Forelimb muscle (tissue), 1 donor: ENCODE measurements around the gene CCDC171. TPM values are rescaled to one million over a fixed set of nuclear protein-coding genes. Genes with fewer than 3 reads are reported as not detected.
"Not testable (repeated sequence)": the region's sequence is repeated elsewhere in the genome, so short reads cannot be mapped to it uniquely, and the experiment has no call there.

Experiments used
- DNase-seq: peaks from one replicate; pipeline ENCODE4 v3.0.0-alpha.2; 2013; ENCODE audit warnings: low read depth
- polyA plus RNA-seq: library from polyadenylated mRNA; unstranded; fragments of 120-200 nt; gene quantifications from one replicate; pipeline ENCODE4 v1.2.1, GENCODE V29; 2013; ENCODE audit not compliant: insufficient read length

Gene CCDC171
- polyA plus RNA-seq, 1 donor, result 2.1 TPM

DNA sequence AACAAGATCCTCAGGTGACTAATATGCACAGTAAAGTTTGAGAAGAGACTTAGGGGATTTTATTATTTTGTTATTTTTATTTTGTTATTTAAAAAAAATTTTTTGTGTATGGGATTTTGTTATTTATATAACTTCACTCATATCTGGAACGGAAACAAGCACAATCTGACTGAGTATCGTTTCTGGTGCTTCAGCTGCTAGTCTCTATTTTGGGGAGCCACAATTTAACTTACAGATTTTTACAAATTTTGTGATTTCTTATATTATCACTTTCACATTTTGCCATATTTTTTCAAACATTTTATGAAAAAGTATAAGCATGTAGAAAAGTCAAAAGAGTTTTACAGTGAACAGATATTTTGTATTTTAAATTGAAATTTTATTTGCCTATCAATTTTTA, 208.7 kb downstream of the CCDC171 start:
- DNase-seq, result no peak

DNA sequence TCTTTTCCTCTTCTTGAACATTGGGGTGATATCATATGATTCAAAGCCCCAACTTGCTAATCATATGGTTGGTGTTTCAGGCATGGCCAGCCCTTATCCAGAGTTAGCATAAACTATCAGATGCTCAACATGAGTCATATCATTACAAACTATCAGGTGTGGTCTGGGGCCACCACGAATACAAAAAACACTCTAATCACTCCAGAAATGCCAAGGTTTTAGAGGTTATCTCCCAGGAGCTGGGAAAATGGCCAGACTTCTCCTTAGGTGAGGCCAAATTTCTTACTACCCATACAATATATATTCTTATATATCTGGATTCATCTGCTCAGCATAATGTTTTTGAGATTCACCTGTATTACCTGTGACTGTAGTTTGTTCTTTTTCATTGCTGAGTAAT, 210.5 kb downstream of the CCDC171 start:
- no peak for DNase-seq

DNA sequence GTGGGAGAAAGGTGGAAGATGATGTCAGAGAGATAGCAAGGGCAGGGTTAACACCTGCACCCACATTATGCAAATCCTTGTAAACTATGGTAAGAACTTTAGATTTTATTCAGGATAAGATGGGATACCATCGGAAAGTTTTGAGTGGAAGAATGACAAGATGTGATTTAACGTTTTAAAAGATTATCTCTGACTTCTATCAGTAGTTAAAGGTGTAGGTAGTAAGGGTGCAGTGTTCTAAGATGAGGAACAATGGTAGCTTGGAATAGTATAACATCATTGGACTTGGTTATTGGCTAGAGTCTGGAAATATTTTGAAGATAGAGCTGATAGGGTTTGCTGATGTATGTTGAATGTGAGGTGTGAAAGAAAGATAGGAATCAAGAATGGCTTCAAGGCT, 211.3 kb downstream of the CCDC171 start:
- DNase-seq, result no peak

DNA sequence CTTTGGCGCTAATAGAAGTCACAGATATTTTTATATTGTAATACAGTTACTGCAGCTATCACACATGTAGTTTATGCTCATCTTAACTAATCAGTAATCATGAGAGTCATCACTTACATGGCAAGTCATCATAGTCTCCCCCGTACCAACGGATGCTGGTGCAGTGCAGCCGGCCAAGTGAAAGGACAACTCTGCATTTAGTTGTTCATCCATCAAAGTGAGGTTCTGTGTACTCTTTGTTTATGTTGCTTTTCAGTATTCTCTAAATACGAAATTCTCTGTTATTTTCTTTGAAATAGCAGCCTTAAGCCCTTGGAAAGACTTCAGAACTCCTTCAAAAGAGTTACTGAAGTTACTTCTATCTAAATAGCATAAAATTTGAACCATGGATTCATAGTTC, 216.7 kb downstream of the CCDC171 start:
- DNase-seq, result no peak

DNA sequence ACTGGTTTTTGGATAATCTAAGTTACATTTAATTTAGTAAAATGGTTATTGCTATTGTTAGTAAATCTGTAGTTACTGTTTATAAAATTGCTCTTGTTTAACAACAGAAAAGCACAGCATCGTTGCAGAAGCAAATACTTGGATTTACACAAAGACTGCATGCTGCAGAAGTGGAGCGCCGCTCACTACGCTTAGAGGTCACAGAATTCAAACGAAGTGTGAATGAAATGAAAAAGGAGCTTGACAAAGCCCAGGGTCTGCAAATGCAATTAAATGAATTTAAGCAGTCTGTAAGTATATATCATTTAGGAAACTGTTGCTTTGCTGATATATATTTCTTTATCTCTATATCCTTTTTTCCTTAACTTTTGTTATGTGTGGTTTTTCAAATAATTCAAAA, 226.0 kb downstream of the CCDC171 start:
- DNase-seq, result no peak

DNA sequence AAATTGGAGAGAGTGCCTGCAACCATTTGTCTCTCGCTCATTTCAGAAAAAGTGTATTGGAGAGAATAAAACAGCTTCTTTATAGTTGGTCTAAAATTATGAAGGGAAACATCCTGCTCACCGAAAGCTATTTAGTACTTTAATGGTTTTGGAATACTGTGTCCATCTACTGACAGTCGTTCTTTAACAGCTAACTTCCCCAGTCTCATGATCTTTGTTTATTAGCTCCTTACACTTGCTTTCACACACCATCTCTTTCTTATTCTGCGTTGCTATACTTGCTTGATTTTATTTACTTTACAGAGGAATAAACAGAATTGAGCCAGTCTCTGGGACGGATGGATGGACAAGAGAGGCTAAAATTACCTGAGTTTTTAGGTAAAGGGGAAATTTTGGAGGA, 229.3 kb downstream of the CCDC171 start:
- DNase-seq, result no peak

DNA sequence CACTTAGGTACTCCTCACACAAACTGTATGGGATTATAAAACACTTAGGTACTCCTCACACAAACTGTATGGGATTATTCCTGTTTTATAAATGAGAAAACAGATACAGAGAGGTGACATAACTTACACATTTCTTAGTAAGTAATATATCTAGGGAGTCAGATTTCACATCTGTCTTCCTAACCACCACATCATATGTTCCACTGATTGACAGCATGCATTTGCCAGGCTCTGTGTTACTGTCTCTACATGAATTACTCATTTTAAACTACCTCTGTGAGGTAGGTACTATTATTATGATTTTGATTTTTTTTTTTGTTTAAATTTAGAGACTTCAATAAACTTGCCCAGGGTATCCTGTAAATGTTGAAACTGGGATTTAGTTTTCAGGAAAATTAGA, 232.7 kb downstream of the CCDC171 start:
- DNase-seq, result no peak

DNA sequence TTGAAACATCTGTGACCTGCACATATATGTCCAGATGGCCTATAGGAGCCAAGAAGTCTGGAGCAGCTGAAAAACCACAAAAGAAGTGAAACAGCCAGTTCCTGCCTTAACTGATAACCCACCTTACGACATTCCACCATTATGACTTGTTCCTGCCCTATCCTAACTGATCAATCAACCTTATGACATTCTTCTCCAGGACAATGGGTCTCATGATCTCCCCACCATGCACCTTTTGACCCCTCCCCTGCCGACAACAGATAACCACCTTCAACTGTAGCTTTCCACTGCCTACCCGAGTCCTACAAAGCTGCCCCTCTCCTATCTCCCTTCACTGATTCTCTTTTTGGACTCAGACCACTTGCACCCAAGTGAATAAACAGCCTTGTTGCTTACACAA, 233.8 kb downstream of the CCDC171 start:
- DNase-seq, result no peak

DNA sequence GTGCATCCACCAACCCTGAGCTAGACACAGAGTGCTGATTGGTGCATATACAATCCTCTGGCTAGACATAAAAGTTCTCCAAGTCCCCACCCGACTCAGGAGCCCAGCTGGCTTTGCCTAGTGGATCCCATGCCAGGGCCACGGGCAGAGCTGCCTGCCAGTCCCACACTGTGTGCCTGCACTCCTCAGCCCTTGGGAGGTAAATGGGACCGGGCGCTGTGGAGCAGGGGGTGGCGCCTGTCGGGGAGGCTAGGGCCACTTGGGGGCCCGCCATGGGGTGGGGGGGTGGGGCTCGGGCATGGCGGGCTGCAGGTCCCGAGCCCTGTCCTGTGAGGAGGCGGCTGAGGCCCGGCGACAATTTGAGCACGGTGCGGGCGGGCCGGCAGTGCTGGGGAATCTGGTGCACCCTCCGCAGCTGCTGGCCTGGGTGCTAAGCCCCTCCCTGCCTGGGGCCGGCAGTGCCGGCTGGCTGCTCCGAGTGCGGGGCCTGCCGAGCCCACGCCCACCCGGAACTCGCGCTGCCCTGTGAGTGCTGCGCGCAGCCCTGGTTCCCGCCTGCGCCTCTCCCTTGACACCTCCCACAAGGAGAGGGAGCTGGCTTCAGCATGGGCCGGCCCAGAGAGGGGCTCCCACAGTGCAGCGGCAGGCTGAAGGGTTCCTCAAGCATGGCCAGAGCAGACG, 257.5 kb downstream of the CCDC171 start:
- DNase-seq, result not testable (repeated sequence)

DNA sequence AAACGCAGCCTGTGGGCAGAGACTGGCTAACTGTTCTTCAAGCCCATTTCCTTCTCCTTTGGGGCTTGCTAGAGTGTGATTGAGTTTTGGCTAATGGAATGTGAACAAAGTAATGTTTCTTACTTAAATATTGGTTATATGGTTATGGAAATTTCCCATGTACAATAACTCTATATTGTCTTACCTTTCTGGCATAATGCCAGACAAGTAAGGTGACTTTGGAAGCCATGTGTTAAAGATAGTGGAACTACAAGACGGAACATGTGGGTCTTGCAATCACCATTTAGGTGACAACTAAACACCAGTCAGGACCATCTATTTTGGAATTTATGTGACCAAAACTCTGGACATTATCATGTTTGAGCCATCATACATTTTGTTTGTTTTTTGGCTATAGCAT, 260.2 kb downstream of the CCDC171 start:
- DNase-seq, result no peak

DNA sequence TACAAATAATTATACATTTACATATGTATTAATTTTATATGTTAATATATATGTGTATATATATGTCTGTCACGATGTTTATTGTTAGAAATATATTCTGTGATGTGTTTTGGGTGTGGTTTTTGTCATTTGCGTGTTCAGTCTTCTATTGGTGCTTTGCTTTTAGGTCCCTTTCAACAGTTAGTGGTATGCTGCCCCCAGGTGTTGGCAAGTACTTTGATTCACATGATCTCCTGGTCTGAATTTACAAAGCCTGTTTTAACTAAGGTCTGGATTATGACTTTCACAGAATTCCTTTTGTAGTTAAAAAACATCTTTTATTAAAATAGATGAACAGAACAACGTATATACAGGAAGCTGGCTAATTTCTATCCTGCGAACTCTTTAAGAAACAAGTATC, 271.5 kb downstream of the CCDC171 start:
- DNase-seq, result no peak

DNA sequence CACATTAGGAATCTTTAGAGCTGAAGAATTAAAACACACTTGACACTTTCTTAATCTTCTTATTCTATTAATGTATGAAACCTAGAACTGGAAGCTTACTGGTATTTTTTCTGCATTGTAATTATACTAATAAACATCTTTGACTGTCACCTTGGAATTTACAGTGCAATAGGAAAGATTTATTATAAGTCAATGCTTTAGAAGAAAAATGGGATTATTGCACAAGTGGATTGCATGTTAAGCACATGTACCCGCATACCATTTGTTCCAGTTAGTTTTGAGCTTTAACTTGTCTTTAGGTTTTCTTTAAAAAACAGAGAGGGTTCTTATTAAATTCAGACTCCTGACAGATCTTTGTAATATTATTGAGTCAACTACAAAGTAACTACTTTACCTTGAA, 278.5 kb downstream of the CCDC171 start:
- no peak for DNase-seq

DNA sequence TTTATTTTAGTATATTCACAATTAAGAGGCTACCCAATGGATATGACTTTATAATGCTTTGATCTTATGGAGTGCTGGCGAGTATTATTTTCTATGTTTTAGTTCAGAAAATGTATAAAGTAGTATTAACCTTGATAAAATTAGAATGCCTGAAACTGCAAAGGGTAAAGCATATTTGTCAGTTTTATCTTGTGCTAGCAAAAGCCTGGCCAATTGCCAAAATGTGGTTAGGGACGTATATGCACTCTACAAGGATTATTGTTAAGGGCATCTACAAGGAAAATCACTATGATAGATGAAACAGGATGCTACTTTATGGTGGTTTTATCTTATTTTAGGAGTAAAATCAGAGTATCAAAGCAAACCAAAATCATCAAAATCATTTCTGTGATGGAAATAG, 281.7 kb downstream of the CCDC171 start:
- DNase-seq, result no peak

DNA sequence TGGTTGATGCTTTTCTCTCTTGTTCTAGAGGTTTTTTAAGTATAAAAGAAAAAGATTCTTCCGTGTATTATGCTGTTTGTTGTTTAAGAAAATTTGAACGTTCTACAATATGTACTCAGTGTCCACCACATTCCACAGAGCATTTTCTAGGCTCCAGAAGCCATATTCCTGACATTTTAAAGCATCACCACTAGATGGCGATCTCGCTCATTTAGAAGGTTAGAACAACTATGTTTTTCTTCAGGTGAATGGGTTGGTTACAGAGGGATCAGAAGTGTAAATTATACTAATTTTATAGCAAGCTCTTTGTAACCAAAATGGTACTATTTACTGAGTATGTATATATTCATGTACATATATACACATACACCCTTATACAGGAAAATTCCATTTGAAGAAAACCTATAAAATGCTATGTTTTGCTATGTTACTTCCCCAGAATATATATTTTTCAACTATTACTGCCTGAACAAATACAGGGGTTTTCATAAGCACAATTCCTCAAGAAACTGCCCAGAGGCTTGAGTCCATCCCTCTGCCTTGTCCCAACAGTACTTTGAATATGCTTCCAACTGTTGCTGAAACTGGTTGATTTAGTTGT, 284.3 kb downstream of the CCDC171 start:
- DNase-seq, result peak; percentile 20

DNA sequence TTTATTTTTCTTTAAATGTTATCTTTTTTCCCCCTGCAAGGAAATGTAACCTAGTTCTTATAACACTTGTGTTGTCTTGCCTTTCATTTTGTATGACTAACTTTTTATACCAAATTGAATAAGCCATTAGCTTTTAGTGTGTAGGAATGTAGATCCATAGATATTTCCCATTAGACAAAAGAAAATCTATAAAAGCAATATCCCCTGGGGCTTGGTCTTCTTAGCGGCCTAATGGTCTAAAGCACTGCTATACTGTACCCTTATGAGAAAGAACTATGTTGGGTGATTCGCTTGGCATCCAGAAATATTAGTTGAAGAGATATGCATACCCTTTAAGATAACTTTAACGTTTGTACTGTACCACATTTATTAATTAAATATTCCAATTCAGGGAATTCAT, 289.2 kb downstream of the CCDC171 start:
- no peak for DNase-seq

DNA sequence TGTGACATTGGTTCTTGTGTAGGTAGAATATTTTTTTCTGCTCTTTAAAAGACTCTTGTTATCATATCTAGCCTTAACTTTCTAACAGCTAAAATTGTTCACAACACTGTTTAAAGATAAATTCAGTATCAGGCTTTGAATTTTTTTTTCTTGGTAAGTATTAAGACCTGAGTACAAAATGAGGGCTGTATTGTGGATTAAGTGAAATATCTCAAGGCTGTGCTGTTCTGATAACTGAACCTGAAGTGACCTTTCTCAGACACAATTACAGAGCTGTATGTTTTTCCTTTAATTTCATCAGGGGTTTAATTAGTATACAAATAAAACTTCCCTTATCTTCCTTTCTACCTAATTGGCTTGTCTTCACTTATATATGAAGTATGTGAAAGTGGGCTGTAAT, 290.5 kb downstream of the CCDC171 start:
- DNase-seq, result no peak

DNA sequence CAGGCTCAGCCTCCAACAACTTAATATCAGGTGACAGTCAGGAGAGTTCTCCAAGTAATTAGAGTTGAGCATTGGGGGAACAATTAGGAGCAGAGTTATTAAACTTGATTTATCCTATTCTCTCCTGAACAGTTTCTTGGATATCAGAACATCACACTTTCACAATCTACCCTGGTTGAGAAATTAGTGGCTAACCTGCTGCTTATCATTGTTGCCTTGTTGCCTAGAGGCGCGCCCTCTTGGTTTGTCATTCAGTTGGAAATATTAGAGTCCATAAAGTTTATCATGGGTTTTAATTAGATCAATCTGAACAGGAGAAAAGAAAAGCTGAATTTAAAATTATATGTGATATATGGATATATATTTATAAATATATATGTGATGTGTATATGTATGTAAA, 291.1 kb downstream of the CCDC171 start:
- DNase-seq, result no peak

DNA sequence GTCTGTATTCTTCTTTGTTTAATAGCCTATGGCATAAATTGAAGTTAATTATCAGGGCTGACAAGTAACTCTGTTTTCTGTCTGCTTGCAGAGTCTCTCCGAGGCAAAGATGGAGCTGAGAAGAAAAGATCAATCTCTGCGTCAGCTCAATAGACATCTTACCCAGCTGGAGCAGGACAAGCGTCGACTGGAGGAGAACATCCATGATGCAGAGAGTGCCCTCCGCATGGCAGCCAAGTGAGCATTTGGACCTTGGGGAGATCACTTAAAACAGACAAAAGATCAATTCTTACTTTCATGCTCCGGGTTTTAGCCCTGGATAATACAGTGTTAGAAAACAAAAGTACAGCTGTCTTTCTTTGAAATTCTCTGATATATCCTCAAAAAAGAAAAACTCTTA, 293.8 kb downstream of the CCDC171 start:
- DNase-seq, result no peak

DNA sequence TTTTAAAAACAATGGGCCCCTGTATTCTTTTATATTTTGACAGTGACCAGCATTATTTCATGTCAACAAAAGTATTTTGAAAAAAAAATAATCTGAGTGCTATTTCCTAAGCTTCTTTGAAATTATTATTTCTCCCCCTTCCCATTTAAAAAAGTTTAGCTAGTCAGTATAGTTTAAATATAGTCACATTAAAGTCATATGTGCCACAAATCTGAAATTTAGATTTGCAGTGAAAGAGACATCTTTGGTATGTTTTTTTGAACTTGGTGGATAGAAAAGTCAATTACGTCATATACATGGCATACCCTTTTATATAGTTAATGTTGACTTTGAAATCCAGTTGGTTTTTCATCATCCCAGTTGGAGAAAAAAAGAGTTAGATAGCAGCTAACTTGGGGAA, 297.0 kb downstream of the CCDC171 start:
- DNase-seq, result no peak

DNA sequence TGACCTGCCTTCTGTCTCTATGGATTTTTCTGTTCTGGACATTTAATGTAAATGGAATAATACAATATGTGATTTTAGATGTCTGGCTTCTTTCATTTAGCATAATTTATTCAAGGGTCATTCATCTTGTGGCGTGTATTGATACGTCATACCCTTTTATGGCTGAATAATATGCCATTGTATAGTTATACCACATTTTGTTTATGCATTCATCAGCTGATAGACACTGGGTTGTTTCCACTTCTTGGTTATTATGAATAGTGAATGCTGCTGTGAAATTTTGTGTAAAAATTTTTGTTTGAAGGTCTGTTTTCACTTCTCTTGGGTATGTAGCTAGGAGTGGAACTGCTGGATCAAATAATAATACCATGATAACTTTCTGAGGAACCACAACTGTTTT, 298.9 kb downstream of the CCDC171 start:
- DNase-seq, result no peak

DNA sequence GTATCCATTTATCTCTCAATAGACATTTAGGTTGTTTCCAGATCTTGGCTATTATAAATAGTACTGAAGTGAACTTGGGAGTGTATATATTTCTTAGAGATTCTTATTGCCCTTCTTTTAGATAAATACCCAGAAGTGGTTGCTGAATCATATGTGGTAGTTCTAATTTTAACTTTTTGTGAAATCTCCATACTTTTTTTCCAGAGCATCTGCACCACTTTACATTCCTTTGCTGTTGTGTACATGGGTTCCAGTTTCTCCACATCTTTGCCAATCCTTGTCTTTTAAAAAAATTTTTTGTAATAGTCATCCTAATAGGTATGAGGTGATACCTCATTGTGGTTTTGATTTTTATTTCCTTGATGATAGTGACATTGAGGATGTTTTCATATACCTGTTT, 303.7 kb downstream of the CCDC171 start:
- no peak for DNase-seq

DNA sequence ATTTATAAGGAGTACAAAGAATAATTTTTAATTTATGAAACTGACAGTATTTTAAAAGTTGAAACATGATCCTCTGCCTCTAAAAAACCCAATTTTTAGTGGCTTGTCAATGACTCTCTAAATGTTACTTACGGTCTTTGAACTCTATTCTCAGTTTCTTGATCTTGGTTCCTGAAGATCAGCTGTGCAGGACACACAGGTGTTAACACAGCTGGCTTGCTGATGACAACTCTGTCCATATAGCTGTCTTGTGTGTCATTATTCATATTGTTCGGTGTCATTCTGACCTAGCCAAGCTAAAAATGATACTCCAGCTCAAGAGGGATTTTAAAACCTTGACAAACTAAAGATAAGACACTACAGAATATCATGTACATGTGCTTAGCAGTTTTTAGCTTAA, 314.5 kb downstream of the CCDC171 start:
- no peak for DNase-seq

DNA sequence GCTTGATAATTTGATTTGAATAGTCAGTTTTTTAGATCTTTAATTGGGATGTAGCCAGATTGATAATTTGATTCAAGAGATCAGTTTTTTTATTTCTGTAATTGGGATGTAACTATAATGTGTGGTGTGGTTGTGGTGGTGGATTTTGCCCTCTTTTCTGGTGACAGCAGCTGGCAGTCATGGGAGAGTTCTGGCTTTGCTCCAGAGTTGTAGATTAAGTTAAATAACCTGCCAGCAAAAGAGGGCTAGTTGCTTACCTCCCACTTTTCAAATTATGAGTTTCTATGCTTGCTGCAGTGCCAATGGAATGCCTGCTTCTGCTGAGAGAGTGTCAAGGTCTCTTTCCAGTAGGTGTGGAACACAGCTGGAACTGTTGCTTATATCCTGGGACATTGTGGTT, 315.1 kb downstream of the CCDC171 start:
- no peak for DNase-seq

DNA sequence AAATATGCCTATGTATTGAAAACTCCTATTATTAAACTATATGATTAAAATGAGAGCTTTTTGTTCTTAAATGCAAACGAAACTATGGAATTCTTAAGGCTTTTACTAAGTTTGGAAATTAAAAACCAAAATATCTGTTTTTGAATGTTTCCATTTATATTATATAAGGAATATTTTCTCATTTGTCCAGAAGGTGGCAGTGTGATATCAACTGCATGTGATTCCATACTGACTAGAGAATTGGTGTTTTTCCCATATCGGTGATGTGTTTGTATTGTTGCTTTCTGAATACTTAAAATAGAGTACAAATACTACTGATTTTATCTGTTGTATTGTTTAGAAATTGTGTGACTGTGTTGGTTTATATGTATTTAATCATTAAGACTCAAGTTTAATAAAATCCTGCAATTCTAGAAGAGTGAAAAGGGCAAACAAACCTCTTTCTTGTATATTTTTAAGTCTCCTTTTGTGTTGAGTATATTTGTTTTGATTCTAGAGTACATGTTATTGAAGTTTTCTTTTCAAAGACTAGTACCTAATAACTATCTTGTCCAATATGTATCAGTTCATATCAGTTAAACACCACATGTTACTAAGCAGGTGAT, 320.8 kb downstream of the CCDC171 start:
- DNase-seq, result peak; percentile 68
